SK-N-MC (cell line): ENCODE data around the gene SIPA1L2.

Experiments
- EZH2 ChIP-seq: fragments of 200-600 bp; sonication (generic); IDR thresholded peaks from one replicate; pipeline ENCODE4 v1.6.1; 2017; ENCODE audit warnings: antibody characterized with exemption
- FOXP2 ChIP-seq: optimal IDR thresholded peaks from 2 replicates; pipeline ENCODE3; 2011; ENCODE audit warnings: mild to moderate bottlenecking, moderate library complexity; ENCODE audit not compliant: insufficient read depth; ENCODE audit errors: extremely low read length, control extremely low read depth
- POLR2AphosphoS5 ChIP-seq: IDR thresholded peaks from 2 replicates; pipeline ENCODE4 v1.6.1; 2012; ENCODE audit warnings: mild to moderate bottlenecking, low read depth, low read length, borderline replicate concordance

DNA sequence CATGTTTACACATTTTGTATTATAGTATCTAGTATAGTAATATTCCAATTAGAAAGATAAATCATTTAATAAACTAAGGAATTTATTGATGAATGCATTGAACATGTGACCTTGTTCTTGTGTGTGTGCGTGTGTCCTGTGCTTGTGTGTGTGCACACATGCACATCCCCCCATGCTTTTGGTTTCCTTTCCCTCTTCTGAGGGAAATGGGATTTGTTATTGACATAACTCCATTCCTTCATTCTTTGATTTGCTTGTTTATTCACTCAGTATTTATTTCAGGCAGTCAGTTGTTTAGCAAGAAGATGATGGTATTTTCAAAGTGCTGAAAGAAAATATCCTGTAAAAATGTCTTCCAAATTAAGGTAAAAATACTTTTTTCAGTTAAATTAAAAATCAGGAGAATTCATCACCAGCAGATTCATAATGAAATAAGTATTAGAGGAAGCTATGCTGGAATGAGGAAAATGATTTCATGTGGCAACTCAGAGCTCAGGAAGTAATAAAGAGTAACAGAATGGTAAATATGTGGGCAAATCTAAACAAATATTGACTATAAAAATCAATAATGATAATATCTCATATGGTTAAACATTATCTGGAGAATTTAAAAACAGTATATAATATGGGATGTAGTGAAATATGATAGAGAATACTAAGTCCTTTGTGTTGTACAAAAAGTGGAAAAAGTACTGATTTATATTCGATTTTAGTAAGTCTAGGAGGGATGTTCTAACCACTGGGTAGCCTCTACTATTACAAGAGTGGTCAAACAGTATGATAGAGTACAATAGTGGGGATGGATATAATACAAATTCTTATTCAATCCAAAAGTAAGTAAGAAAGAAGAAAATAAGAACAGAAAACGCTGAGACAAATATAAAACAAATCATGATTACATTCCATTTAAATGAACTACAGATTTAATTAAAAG, 35.2 kb upstream of the SIPA1L2 start:
- TF ChIP-seq POLR2AphosphoS5, result no peak
- TF ChIP-seq EZH2, result no peak
- no peak for TF ChIP-seq FOXP2
